ENCODE measurements around the gene VRTN. TPM values are rescaled to one million over a fixed set of nuclear protein-coding genes. Genes with fewer than 3 reads are reported as not detected.

The VRTN gene
- total RNA-seq, 2 donors from 2014 or later: 0.34 TPM; not detected in 1

- Histone ChIP-seq H3K27me3 (replicated peaks; ENCODE audit: insufficient read depth) (no peaks in the 10 kb centered on the region), H3K36me3 (no peaks in the 10 kb centered on the region), H3K27ac (no peak overlapping the region), H3K4me1 (replicated peaks) (no peaks in the 10 kb centered on the region), H3K4me3 (no peak overlapping the region), H3K9me3 (no peaks in the 10 kb centered on the region)
- TF ChIP-seq POLR2A (IDR thresholded peaks at IDR 0.05) (no peak), POLR2AphosphoS5 (IDR thresholded peaks at IDR 0.05) (no peak)
- TF ChIP-seq, protein P1, sequence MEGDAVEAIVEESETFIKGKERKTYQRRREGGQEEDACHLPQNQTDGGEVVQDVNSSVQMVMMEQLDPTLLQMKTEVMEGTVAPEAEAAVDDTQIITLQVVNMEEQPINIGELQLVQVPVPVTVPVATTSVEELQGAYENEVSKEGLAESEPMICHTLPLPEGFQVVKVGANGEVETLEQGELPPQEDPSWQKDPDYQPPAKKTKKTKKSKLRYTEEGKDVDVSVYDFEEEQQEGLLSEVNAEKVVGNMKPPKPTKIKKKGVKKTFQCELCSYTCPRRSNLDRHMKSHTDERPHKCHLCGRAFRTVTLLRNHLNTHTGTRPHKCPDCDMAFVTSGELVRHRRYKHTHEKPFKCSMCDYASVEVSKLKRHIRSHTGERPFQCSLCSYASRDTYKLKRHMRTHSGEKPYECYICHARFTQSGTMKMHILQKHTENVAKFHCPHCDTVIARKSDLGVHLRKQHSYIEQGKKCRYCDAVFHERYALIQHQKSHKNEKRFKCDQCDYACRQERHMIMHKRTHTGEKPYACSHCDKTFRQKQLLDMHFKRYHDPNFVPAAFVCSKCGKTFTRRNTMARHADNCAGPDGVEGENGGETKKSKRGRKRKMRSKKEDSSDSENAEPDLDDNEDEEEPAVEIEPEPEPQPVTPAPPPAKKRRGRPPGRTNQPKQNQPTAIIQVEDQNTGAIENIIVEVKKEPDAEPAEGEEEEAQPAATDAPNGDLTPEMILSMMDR (IDR thresholded peaks at IDR 0.05): no peak
- intact Hi-C loops (cut with DNase I): no loop called here
- DNase-seq (ENCODE audit: low spot score): no peak
- WGBS: 90% methylated on average over 17 of the region's 17 CpGs
Observed at GRCh38 chr14:74407021-74407800, 58.9 kb downstream of the VRTN start.

- TF ChIP-seq, protein P1 (IDR thresholded peaks at IDR 0.05): no peak
- TF ChIP-seq POLR2AphosphoS5 (IDR thresholded peaks at IDR 0.05): no peak
- TF ChIP-seq POLR2A (IDR thresholded peaks at IDR 0.05): no peak
- H3K27ac ChIP-seq: no peak overlapping the region
- H3K36me3 ChIP-seq: no peaks in the 10 kb centered on the region
- no peaks in the 10 kb centered on the region for H3K9me3 ChIP-seq
- no peak for DNase-seq (ENCODE audit: low spot score)
- H3K4me1 ChIP-seq (replicated peaks): no peaks in the 10 kb centered on the region
- intact Hi-C loops (cut with DNase I): no loop called here
- 93% methylated on average over 5 of the region's 5 CpGs for WGBS
- H3K4me3 ChIP-seq: no peak overlapping the region
- H3K27me3 ChIP-seq (replicated peaks; ENCODE audit: insufficient read depth): no peaks in the 10 kb centered on the region
Observed at GRCh38 chr14:74407801-74408154, 59.5 kb downstream of the VRTN start.

DNA sequence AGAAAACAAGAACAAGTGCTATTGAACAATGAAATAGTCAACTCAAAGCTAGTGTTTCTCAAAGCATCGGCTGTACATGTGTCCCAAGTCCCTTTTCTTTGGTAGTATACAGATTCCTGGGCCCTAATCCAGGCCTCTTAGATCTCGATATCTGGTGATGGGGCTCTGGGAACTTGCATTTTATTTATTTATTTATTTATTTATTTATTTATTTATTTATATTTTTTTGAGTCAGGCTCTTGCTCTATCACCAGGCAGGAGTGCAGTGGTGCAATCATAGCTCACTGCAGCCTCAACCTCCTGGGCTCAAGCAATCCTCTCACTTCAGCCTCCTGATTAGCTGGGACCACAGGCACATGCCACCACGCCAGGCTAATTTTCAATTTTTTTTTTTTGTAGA, 60.6 kb downstream of the VRTN start:
- WGBS: 96% methylated on average over 3 of the region's 3 CpGs
- intact Hi-C loops (cut with DNase I): no loop called here
- Histone ChIP-seq H3K27ac (no peak overlapping the region), H3K4me3 (no peak overlapping the region), H3K4me1 (replicated peaks) (no peaks in the 10 kb centered on the region), H3K27me3 (replicated peaks; ENCODE audit: insufficient read depth) (no peaks in the 10 kb centered on the region), H3K9me3 (no peaks in the 10 kb centered on the region), H3K36me3 (no peaks in the 10 kb centered on the region)
- DNase-seq (ENCODE audit: low spot score): no peak
- TF ChIP-seq POLR2AphosphoS5 (IDR thresholded peaks at IDR 0.05): no peak
- TF ChIP-seq, protein P1 (IDR thresholded peaks at IDR 0.05): no peak
- TF ChIP-seq POLR2A (IDR thresholded peaks at IDR 0.05): no peak

GRCh38 chr14:74409441-74409840, 61.2 kb downstream of the VRTN start:
- Histone ChIP-seq H3K4me1 (replicated peaks) (no peaks in the 10 kb centered on the region), H3K4me3 (no peak overlapping the region), H3K9me3 (no peaks in the 10 kb centered on the region), H3K27me3 (replicated peaks; ENCODE audit: insufficient read depth) (no peaks in the 10 kb centered on the region), H3K36me3 (no peaks in the 10 kb centered on the region), H3K27ac (no peak overlapping the region)
- intact Hi-C loops (cut with DNase I): no loop called here
- TF ChIP-seq POLR2AphosphoS5 (IDR thresholded peaks at IDR 0.05) (no peak), POLR2A (IDR thresholded peaks at IDR 0.05) (no peak)
- TF ChIP-seq, protein P1 (IDR thresholded peaks at IDR 0.05): no peak
- DNase-seq (ENCODE audit: low spot score): no peak
- 86% methylated on average over 6 of the region's 6 CpGs for WGBS

Other genes with a start within 250 kb of the VRTN start
- not detected for gene VSX2, start 109.0 kb upstream of the VRTN start, total RNA-seq
- 10 to 100 TPM; 33.4 to 77.3 TPM for gene ABCD4, start 45.5 kb upstream of the VRTN start, total RNA-seq
- under 1 TPM; 0.09 to 0.34 TPM for gene SYNDIG1L, start 77.7 kb downstream of the VRTN start, total RNA-seq
- gene NPC2, start 144.8 kb downstream of the VRTN start, total RNA-seq: 100 to 1,000 TPM; 625 to 762 TPM
- 10 to 100 TPM; 23.5 to 25.5 TPM for gene ISCA2, start 145.3 kb downstream of the VRTN start, total RNA-seq

All from prostate gland (tissue), 2 donors.